Fibroblast of the conjunctiva (primary cell): ENCODE results near the gene MVB12B.
A peak's percentile ranks its signal among the peaks of the same experiment; 100 is the strongest.
"Not testable (repeated sequence)": the region's sequence is repeated elsewhere in the genome, so short reads cannot be mapped to it uniquely, and the experiment has no call there.

Source experiments
- DNase-seq: peaks from one replicate; pipeline ENCODE4 v3.0.0-alpha.2; 2010; ENCODE audit warnings: low read depth

Gene MVB12B

GRCh38 chr9:126326228-126327005 lies at the start of gene MVB12B:
TSS of gene MVB12B (plus strand) at chr9:126326829. CDS start at chr9:126326930, 101 bp downstream.
- no peak for DNase-seq

GRCh38 chr9:126283799-126284465 lies 42.7 kb upstream of the MVB12B start:
- DNase-seq: no peak

DNA sequence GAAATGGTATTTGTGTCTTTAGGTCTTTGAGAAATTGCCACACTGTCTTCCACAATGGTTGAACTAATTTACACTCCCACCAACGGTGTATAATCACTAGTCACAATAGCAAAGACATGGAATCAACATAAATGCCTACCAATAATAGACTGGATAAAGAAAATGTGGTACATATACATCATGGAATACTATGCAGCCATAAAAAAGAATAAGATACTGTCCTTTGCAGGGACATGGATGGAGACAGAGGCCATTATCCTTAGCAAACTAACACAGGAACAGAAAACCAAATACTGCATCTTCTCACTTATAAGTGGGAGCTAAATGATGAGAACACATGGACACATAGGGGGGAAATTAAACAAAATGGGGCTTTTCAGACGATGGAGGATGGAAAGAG lies 41.0 kb upstream of the MVB12B start:
- not testable (repeated sequence) for DNase-seq

DNA sequence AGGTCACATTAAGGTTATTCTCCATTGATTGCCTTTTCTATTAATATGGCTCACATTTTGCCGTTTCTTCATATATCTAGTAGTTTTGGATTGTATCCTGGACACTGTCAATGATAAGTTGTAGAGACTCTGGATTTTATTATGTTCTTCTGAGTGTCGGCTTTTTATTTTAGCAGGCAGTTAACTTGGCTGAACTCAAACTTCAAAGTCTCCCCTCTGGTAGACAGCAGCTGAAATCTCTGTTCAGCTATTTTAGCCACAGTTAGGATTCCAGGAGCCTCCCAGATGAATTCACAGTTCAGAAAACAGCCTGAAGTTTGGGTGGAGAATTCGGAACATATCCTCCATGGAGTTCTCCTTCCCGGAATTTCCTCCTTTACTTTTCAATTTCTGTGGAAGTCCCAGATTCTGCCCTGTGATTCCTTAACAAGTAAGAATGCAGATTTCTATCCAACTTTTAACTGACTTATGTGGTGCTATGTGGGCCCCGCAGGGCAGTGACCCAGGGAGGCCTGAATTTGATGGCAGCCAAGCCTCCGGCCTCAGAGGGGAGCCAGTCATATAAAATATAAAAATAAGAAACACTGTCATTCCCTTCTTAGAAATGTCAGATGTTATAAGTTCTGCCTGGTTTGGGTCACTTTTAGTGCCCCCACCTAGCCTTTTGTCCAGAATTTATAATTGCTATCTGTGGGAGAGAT lies 39.3 kb upstream of the MVB12B start:
- no peak for DNase-seq

GRCh38 chr9:126290871-126291270 lies 35.8 kb upstream of the MVB12B start:
- DNase-seq: no peak

GRCh38 chr9:126291925-126292324 lies 34.7 kb upstream of the MVB12B start:
- no peak for DNase-seq

- no peak for DNase-seq
Observed at GRCh38 chr9:126292736-126293521, 33.7 kb upstream of the MVB12B start.

- no peak for DNase-seq
Observed at GRCh38 chr9:126293522-126293889, 33.1 kb upstream of the MVB12B start.

DNA sequence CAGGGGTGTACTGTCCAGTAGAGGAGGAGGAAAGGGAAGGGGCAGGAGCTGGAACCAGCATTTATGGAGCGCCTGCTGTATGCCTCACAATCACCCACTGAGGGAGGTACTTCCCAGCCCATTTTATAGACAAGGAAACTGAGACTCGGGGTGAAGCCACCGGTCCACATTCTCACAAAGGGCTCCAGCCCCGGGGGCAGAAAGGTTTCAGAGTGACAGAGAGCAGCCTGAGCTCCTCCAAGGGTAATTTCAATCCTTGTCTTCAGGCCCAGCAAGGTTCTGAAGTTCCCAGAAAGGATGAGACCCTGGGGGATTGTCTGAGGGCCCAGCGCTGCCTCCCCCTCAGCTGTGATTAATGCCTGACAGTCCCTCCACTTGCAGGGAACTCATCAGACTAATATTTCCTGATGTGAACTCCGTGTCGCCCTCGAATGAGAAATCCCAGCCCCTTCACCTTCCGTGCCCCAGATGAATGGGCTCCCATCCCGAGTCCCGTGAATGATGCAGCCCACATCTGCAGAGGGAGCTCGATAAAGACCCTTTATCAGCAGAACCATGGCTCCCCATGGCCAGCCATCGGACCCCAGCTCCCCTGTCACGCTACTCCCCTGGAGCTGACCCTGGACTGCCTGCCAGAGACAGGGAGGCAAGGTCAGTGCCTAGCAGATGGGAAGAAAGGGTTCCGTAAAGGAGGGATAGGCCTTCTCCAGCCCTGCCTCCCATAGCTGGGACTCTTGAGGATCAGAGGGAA lies 32.1 kb upstream of the MVB12B start:
- DNase-seq: no peak

DNA sequence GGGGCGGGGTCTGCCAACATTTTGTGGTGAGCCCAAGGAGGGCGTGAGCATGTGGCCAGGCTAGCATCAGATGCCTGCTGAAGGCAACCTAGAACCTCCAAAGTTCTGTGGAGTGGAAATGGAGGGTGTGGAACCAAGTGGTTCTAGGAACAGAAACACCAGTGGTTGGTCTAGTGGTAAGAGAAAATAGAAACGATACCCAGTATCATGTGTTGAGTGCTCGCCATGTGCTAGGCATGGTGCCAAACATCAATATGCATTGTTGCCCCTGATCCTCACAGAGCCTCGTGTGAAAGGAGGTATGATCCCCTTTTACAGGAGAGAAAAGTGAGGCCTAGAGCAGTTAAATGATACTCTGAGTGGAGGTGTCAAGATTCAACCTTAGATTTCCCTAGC lies 31.5 kb upstream of the MVB12B start:
- DNase-seq: no peak

- DNase-seq: no peak
Observed at GRCh38 chr9:126295516-126295915, 31.1 kb upstream of the MVB12B start.

DNA sequence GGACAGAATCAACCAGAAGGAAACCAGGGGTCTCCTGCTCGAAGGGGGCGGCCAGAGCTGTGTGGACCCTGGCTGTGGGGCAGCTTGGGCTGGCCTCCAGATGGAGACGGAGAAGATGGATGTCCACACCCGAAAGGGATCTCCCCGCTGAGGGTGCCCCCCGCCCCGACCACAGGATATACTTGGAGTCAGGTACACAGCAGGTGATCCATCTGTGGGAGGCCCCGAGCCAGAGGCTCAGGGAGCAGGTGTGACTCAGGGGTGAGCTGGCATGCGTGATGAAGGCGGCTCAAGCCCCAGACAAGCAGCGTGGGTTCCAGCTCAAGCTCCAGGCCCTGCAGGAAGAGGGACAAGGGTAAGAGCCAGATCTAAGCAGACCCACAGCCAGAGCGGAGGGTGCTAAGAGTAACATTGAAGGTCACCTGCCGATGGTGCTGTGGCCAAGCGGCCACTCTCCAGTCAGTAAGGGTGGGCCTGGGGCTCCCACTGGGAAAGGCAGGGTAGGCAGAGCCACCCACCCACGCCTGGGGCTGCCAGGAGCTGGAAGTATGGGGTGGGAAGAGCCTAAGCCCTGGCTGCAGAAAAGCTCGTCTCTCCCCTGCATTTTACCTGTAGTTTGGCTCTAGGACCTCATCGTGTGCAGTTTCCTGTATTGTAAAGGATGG lies 30.6 kb upstream of the MVB12B start:
- DNase-seq: no peak

DNA sequence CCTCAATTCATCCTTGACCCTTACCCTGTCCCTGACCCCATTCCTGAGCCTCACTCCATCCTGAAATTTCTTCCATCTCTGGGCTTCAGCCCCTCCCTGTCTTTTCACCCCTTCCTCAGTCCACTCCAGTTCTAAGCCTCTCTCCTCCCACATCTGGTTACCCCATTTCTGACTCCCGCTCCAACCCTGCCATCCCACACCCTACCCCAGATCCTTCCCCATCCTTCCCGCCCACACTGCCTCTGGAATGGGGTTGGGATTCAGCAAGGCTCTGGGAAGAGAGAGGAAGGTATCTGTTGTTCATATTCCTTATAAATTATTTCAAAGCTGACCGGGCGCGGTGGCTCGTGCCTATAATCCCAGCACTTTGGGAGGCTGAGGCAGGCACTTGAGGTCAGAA lies 29.9 kb upstream of the MVB12B start:
- DNase-seq: no peak

- no peak for DNase-seq
Observed at GRCh38 chr9:126297661-126298060, 29.0 kb upstream of the MVB12B start.

DNA sequence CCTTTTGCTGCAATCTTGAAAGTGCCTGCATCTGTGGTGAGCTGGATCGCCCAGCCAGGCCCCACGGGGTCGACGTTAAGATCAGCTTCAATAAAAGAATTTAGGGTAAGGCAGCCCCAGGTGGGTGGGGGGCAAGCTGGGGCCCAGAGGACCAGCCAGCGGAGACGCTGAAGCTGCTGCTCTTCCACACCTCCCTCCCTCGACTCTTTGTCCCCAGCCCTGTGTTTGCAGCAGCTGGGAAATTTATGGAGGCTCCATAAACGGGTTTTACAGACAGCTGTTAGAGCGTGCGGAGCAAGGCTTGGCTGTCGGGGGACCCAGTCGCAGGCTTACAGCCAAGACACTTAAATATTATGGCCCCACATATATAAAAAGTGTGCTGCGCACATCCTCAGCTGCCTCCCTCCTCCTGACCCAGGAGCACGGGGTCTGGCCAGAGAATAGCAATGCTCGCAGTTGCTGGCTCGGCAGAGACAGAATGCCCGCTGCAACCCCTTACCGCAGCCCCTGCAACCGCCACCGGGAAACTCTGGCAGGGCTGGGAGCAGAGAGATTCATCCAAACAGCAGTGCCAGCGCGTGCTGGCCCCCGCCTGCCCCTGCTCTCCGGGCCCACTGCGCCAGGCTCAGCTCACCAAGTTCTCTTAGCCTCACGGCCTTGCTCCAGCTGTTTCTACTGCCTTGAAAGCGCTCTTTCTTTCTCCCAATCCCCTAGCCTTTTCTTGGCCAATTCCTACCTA lies 28.4 kb upstream of the MVB12B start:
- no peak for DNase-seq

DNA sequence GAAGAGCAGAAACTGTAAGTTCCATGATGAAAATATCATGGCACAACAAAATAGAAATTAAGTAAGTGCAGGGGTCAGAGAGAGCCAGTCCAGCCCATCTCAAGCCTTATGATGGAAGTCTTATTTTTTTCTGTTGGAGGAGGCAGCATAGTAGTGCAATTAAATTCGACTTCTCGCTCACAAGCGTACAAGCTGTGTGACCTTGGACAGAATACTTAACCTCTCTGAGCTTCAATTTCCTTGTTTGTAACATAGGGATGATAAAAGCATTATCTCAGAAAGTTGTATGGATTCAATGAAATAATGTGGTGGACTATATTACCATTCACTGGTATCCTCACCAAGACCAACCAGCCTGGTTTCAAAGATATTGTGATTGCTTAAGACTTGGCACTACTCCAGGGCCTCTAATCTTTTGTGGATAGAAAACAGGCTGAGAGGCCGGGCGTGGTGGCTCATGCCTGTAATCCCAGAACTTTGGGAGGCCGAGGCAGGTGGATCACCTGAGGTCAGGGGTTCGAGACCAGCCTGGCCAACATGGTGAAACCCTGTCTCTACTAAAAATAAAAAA lies 26.8 kb upstream of the MVB12B start:
- no peak for DNase-seq

DNA sequence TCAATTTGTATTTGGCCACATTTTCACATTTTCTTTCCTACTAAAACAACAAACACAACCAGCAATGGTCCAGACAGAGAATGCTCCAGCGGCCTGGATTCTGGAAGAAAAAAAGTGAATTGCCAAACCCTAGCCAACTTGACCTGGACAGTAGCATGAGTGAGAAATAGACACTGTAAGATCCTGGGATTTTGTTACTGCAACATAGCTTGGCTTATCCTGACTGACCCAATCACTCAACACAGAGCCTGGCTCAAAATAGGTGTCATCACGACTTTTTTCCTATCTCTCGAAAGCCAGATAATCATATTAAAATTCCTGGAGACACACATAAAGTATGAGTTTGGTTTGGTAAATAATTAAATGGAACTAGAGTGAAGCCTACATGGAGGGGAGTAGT lies 25.4 kb upstream of the MVB12B start:
- no peak for DNase-seq

DNA sequence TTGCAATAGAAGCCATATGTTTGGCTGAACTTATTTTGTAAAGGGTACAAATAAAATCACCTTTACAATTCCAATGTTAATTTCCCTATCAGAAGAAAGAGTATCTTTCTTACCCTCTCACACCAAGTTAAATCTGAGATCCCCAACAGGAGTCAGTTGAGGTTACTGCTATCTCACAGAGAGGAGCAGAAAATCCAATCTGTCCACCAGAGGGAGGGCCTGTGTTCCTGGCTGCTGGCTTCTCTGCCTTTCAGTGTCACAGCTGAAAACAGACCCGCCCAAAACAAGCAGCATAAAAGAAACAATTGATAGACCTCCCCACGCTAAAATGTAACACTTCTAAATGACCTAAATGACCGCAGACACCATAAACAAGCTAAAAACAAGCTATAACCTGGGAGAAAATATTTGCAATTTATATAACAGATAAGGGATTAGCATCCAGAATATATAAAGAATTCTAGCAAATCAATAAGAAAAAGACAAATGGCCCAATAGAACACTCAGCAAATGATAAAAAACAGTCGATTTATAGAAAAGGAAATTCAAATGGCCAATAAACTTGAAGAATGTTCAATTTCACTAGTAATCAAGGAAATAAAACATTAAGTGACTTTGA lies 24.5 kb upstream of the MVB12B start:
- peak; percentile 32 for DNase-seq

DNA sequence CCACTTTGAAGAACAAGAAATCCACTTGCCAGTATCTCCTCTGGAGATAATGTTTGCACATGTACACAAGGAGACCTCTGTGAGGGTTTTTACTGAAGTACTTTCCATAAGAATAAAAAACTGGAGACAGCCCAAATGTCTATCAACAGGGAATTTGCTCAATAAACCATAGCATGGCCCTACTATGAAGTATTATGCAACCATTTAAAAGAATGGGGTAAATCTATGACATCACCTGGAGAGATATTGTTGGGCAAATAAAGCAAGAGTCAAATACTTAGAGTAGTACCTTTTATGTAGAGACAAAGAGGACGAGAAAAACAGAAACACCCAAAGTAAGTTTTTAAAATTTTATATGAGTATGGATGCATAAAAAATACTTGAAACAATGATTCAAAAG lies 23.9 kb upstream of the MVB12B start:
- DNase-seq: no peak

DNA sequence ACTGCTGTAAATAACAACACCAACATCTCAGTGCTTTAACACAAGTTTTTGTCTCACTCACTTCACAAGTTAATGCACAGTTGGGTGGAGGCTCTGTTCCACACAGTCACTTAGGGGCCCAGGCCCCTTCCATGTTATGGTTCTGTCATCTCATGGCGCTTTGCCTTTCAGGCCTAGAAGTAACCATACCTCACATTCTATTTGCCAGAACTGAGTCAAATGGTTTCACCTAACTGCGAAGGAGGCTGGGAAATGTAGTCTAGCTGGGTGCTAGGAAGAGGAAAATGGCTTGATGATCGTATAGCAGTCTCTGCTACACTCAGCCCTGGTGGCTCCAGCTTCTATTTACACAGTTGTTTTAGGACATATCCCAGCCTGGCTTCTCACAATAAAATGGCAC lies 23.1 kb upstream of the MVB12B start:
- no peak for DNase-seq
